IPS DF 6.9 (cell line): Measurements from ENCODE around the gene DUSP3.

Source experiments
- DNase-seq: peaks from one replicate; pipeline ENCODE4 v3.0.0-alpha.2; 2013; ENCODE audit warnings: low read depth, low spot score
- H3K27ac ChIP-seq: one replicate; pipeline ENCODE4 v1.5.1; 2013; ENCODE audit warnings: low read length, control low read depth
- H3K27me3 ChIP-seq: 2 replicates; pipeline ENCODE4 v1.6.1; 2013; ENCODE audit warnings: mild to moderate bottlenecking, low read length; ENCODE audit not compliant: control insufficient read depth, insufficient read depth
- H3K36me3 ChIP-seq: 2 replicates; pipeline ENCODE4 v1.6.1; 2013; ENCODE audit warnings: low read length; ENCODE audit not compliant: control insufficient read depth, insufficient read depth
- H3K4me1 ChIP-seq: 2 replicates; pipeline ENCODE4 v1.6.1; 2013; ENCODE audit warnings: low read length; ENCODE audit not compliant: control insufficient read depth, insufficient read depth
- H3K4me3 ChIP-seq: 2 replicates; pipeline ENCODE4 v1.5.1; 2013; ENCODE audit warnings: mild to moderate bottlenecking, low read length
- H3K9me3 ChIP-seq: 2 replicates; pipeline ENCODE4 v1.6.1; 2013; ENCODE audit warnings: low read length, inconsistent platforms; ENCODE audit not compliant: control insufficient read depth, insufficient read depth
- WGBS: extraction: QIAGEN DNeasy Blood & Tissue Kit; methylation state at CpG from one replicate; pipeline ENCODE4 v1.1.7; 2013; ENCODE audit warnings: mixed read lengths, missing lambda C conversion rate; ENCODE audit not compliant: insufficient read length, insufficient coverage; 5-methylcytosine and 5-hydroxymethylcytosine counted together

DUSP3 gene

DNA sequence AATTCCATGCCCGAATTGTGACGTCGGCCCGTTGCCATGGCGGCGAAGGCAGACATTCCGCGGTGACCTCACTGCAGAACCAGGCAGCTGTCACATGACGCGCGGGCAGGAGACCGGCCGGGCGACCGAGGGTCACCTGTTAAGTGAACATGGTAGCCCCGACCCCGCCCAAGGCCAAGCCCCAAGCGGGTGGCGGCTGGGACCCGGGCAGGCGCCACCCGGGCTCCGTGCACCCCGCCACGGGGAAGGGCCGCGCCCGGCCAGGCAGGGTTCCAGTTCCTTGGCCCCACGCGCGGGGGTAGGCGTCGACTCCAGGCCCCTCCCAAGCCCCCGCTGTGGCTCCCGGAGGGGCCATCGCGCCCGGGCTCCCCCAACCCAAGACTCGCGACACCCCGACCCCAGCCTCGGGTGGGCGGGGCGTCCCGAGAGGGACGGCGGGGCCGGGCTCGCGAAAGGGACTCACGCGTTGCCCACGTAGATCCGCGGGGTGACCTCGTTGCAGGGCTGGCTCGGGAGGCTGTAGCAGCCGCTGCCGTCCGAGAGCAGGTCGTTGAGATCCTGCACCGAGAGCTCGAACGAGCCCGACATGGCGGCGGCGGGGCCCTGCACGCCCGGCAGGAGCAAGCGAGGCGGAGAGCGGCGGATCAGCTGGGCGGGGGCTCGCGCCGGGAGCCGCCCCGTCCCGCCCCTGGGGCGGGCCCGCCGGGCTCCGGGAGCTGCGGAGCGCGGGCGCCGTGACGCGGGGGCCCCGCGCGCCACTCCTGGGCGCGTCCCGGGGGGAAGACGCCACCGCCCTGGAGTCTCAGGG lies at the start of gene DUSP3:
DUSP3 (minus strand) TSS at position 641 of the 808 bp plus-strand sequence; CDS start at position 588, 53 bp downstream.
- DNase-seq: no peak
- WGBS: no CpG with 5 or more reads among the region's 100 CpGs
- H3K27ac ChIP-seq: no peak within 1 kb of the TSS

DNA sequence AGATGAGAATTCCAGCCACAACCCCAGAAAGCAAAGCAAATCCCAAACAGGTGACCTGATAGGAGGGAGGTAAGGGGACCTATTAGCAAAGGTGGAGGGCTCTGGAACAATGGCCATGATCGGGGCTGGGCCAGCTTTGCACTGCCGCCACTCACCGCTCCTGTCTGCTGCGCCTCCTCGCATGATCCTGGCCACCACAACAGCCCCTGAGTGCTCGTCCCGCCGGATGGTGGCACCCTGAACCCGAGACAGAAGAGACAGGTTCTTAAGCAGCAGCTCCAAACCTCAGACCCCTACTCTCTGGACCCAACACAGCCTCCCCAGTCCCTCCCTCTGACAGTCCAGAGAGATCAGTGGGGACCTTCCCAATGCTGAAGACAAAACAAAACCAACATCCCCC lies 48.8 kb upstream of the DUSP3 start:
- no peaks in the 10 kb centered on the region for H3K27me3 ChIP-seq
- H3K4me3 ChIP-seq: no peak overlapping the region
- H3K9me3 ChIP-seq: no peaks in the 10 kb centered on the region
- 0 out of 2 replicates have a peak, but pooled peaks cover 2% of the 10 kb centered on the region for H3K36me3 ChIP-seq
- DNase-seq: no peak
- no CpG with 5 or more reads among the region's 9 CpGs for WGBS
- H3K27ac ChIP-seq: no peak overlapping the region
- H3K4me1 ChIP-seq: no peaks in the 10 kb centered on the region

More for the DNA sequence above, at the start of gene DUSP3:
- H3K9me3 ChIP-seq: no peaks in the 10 kb centered on the region
- H3K4me3 ChIP-seq: peak within 1 kb of the TSS; percentile 93
- H3K4me1 ChIP-seq: peaks cover 4% of the 10 kb centered on the region; the same call in 1 of the 2 replicates
- no peaks in the 10 kb centered on the region for H3K27me3 ChIP-seq
- peaks cover 5% of the 10 kb centered on the region; the same call in 1 of the 2 replicates for H3K36me3 ChIP-seq

DNA sequence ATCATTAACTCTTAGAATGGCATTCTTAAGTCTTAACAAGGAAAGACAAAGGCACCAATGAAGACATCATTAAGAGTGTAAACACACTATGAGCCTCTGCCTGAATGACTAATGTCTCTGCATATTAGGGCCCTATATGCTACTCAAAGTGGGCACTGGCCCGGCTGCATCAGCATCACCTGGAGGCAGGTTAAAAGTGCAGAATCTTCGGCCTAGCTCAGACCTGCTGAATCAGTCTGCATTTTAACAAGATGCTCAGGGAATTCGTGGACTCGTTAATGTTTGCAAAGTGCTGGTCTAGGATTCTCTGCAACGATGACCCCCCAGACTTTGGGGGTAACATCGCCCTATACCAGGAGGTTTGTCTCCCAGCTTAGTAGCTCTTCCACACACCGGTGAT lies 47.4 kb upstream of the DUSP3 start:
- Histone ChIP-seq H3K4me3 (no peak overlapping the region), H3K27ac (no peak overlapping the region), H3K9me3 (no peaks in the 10 kb centered on the region), H3K4me1 (no peaks in the 10 kb centered on the region), H3K27me3 (no peaks in the 10 kb centered on the region), H3K36me3 (0 out of 2 replicates have a peak, but pooled peaks cover 2% of the 10 kb centered on the region)
- WGBS: no CpG with 5 or more reads among the region's 7 CpGs
- DNase-seq: no peak

DNA sequence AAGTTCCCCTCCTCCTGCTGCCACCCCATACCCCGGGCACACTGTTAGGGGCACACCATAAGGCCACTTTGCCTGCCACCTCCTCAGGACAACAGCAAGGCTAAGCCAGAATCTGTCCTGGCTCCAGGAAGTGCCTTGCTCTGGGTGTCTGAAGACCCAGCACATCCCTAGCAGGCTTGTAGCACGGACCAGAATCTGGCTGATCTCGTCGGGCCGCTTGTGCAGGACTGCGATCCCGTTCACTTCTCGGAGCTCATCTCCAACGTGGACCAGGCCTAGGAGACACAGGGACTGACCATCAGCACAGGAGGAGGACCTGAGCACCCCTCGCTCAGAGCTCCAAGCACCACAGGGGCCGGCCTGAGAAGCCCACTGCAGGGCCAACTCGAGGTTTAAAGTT lies 46.8 kb upstream of the DUSP3 start:
- Histone ChIP-seq H3K27ac (no peak overlapping the region), H3K36me3 (0 out of 2 replicates have a peak, but pooled peaks cover 2% of the 10 kb centered on the region), H3K27me3 (no peaks in the 10 kb centered on the region), H3K4me1 (no peaks in the 10 kb centered on the region; the same call in 1 of the 2 replicates), H3K4me3 (no peak overlapping the region), H3K9me3 (no peaks in the 10 kb centered on the region)
- no CpG with 5 or more reads among the region's 12 CpGs for WGBS
- DNase-seq: no peak

DNA sequence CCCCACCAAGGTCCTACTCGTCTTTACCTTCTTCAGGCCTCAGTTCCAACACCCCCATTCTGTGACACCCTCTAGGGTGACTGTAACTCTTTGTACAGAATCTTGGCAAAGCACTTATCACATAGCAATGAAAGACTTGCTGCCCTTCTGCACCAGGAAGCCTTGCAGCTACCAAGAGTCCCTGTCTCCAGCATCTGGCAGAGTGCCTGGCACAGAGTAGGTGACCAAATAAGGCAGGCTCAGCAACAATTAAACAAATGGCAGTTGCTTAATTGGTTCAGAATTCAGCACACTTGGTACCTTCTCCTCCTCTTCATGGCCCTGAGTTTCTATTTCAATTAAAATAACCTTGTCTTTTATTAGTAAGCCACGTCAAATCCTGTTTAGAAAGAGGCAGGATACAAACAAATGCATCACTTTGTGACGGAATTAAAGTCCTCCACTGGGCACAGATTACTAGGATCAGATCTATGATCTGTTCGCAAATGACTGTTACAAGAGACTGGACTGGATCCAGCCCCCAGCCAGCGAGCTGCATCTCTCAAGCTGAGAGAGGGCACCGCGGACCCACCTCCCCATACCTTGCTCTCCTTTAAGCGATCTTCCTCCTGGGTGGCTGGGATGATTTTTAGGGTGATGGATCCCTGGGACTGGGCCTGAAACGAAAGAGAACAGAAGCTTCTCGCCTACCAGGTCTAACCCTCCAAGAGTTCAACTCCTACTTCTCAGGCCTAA lies 44.7 kb upstream of the DUSP3 start:
- H3K9me3 ChIP-seq: no peaks in the 10 kb centered on the region
- WGBS: no CpG with 5 or more reads among the region's 10 CpGs
- DNase-seq: no peak
- no peak overlapping the region for H3K4me3 ChIP-seq
- H3K4me1 ChIP-seq: no peaks in the 10 kb centered on the region; the same call in 1 of the 2 replicates
- H3K36me3 ChIP-seq: 0 out of 2 replicates have a peak, but pooled peaks cover 2% of the 10 kb centered on the region
- H3K27me3 ChIP-seq: no peaks in the 10 kb centered on the region
- no peak overlapping the region for H3K27ac ChIP-seq

DNA sequence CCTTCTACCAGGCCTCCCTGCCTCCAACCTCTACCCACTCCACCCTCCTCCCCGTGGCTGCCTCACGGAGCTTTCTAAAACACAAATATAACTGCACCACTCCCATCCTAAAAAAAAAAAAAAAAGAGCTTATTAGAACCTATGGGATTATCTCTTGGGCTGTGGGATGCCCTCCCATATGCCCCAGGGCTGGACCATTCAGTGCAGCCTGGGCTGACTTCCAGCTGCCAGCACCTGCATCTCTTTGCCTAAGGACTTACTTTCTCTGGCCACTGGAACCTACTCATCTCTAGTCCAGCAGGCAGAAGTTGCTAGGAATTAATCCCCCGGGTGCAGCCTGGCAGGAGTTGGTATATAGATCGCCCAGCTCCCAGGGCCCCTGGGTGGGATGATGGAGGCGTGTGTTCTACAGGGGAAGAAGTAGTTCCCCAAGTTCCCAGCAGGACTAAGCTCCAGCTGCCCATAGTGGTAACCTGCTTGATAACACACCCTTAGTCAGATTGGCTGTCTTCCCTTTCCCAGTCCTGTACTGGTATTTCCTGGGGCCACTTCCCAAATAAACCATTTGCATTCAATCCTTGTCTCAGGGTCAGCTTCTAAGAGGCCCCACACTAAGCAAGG lies 43.9 kb upstream of the DUSP3 start:
- 0 out of 2 replicates have a peak, but pooled peaks cover 2% of the 10 kb centered on the region for H3K36me3 ChIP-seq
- DNase-seq: no peak

DNA sequence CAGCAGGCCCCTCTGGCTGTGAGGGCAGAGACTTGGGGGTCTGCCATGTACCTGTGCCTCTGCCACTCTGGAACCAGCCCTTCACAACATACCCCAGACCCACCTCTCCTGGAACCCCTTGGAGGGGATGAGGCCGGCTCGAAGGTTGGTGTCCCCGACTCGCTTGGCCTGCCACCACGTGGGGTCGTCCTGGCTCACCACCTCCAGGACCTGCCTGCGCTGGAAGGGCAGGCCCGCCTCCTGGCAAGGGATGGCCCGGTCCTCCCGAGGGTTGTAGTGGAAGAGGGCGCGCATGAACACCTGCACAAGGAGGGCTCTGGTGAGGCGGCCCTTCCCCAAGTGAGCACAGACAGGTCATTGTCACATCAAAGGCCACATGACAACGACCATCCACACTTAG lies 42.0 kb upstream of the DUSP3 start:
- no CpG with 5 or more reads among the region's 14 CpGs for WGBS
- H3K4me1 ChIP-seq: no peaks in the 10 kb centered on the region; the same call in 1 of the 2 replicates

More for the DNA sequence above, 43.9 kb upstream of the DUSP3 start:
- Histone ChIP-seq H3K27ac (no peak overlapping the region), H3K4me1 (no peaks in the 10 kb centered on the region; the same call in 1 of the 2 replicates), H3K9me3 (no peaks in the 10 kb centered on the region), H3K27me3 (no peaks in the 10 kb centered on the region), H3K4me3 (no peak overlapping the region)
- WGBS: no CpG with 5 or more reads among the region's 5 CpGs

DNA sequence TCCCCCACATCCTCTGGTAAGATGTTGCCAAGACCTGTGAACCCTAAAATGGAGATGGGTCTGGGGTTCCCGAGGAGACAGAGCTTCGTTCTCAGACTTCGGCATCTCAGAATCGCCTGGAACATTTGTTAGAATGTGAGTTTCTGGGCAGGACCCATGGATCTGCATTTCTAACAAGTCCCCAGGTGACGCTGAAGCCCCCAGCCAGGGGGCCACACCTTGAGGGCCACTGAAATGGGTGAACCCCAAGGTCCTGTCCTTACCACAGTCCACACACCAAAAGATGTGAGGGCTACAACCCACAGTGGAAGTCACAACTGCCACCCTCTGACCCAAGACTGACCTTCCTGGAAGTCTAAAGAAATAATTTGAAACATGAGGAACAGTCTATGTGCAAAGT lies 40.2 kb upstream of the DUSP3 start:
- Histone ChIP-seq H3K27me3 (no peaks in the 10 kb centered on the region), H3K36me3 (no peaks in the 10 kb centered on the region), H3K4me3 (no peak overlapping the region), H3K4me1 (no peaks in the 10 kb centered on the region; the same call in 1 of the 2 replicates), H3K27ac (no peak overlapping the region), H3K9me3 (no peaks in the 10 kb centered on the region)
- no CpG with 5 or more reads among the region's 5 CpGs for whole genome bisulfite sequencing
- DNase-seq: no peak

More for the DNA sequence above, 42.0 kb upstream of the DUSP3 start:
- Histone ChIP-seq H3K27ac (no peak overlapping the region), H3K27me3 (no peaks in the 10 kb centered on the region), H3K36me3 (0 out of 2 replicates have a peak, but pooled peaks cover 2% of the 10 kb centered on the region), H3K9me3 (no peaks in the 10 kb centered on the region), H3K4me3 (no peak overlapping the region)
- no peak for DNase-seq

DNA sequence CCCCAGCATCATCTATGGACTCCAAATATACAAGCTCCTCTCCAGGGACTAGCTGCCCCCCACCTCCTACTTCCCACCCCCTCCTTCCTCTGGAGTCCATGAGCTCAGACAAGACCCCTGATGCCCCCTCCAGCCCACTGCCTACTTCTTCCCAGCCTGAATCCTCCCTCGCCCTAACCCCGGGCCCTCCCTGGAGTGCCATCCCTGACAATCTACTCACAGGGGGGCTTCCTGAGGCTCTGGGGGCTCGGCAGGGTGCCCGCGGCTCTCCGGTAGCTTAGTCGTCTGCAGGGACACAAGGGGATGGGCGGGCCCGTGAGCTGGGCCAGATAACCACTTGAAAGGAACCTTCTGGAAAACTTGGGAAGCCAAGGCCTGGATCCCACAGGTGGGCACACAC lies 39.0 kb upstream of the DUSP3 start:
- H3K27me3 ChIP-seq: no peaks in the 10 kb centered on the region

More for the DNA sequence above, 39.0 kb upstream of the DUSP3 start:
- Histone ChIP-seq H3K9me3 (no peaks in the 10 kb centered on the region), H3K27ac (no peak overlapping the region), H3K4me1 (no peaks in the 10 kb centered on the region; the same call in 1 of the 2 replicates), H3K4me3 (no peak overlapping the region), H3K36me3 (no peaks in the 10 kb centered on the region; the same call in 1 of the 2 replicates)
- no CpG with 5 or more reads among the region's 9 CpGs for WGBS
- DNase-seq: no peak
